Astrocyte (in vitro differentiated cells and primary cell): ENCODE data around the gene EPB41L4B.

Experiments
- CTCF ChIP-seq: IDR thresholded peaks from 2 replicates; pipeline ENCODE4 v1.5.1; 2011; ENCODE audit warnings: low read depth, mild to moderate bottlenecking, inconsistent platforms, low read length, moderate library complexity; ENCODE audit not compliant: insufficient read depth
- EZH2 ChIP-seq: IDR thresholded peaks from 2 replicates; pipeline ENCODE4 v1.6.1; 2012; ENCODE audit warnings: mild to moderate bottlenecking, low read length, inconsistent platforms; ENCODE audit not compliant: insufficient read depth

- TF ChIP-seq CTCF (no peak), EZH2 (no peak)
Observed at GRCh38 chr9:109145051-109145450, 175.8 kb downstream of the EPB41L4B start.
